Ovary (tissue), 3 donors: ENCODE measurements around the gene UNC13C.

ENCODE experiments used
- CTCF ChIP-seq, 3 donors: fragments of 450-650 bp in 2 of 3; fragments of 200-600 bp in 1 of 3; IDR thresholded peaks; one replicate each; pipeline versions ENCODE4 v1.5.1 to v1.8.0; 2016 to 2022; ENCODE audit warnings: antibody characterized with exemption in 3 of 3, mild to moderate bottlenecking in 1 of 3
- POLR2A ChIP-seq: fragments of 450-650 bp; IDR thresholded peaks from one replicate; pipeline ENCODE4 v1.6.1; 2017; ENCODE audit warnings: antibody characterized with exemption, mild to moderate bottlenecking, moderate library complexity
- donor health status: DM: no; HTN: no; CAD: no.

- TF ChIP-seq POLR2A (no peak), CTCF (IDR thresholded peaks at IDR 0.05) (no peak)
Measured at GRCh38 chr15:54519577-54519976, 541.3 kb downstream of the UNC13C start.
